Neural cell (in vitro differentiated cells): ENCODE results near the gene LTBP1. TPM values are rescaled to one million over a fixed set of nuclear protein-coding genes. Genes with fewer than 3 reads are reported as not detected.

Experiments
- H2AFZ ChIP-seq: fragments of 200-600, 300-800 bp; sonication (generic), shearing (Covaris generic); 2 replicates; pipeline ENCODE4 v1.6.0; 2014; ENCODE audit warnings: low read depth, mild to moderate bottlenecking, antibody characterized with exemption, low read length, moderate library complexity
- H3F3A ChIP-seq: fragments of 200-600 bp; shearing (Covaris generic); 2 replicates; pipeline ENCODE4 v1.6.1; 2016; ENCODE audit warnings: mild to moderate bottlenecking, moderate library complexity, mixed read lengths, antibody characterized with exemption, low read length; ENCODE audit not compliant: insufficient read depth, poor library complexity, severe bottlenecking
- H3K27ac ChIP-seq: fragments of 200-600, 300-800 bp; sonication (generic), shearing (Covaris generic); 2 replicates; pipeline ENCODE4 v1.5.1; 2014; ENCODE audit warnings: mild to moderate bottlenecking, low read length, moderate library complexity
- H3K27me3 ChIP-seq: fragments of 300-800, 200-600 bp; sonication (generic), shearing (Covaris generic); 2 replicates; pipeline ENCODE4 v1.6.0; 2014; ENCODE audit warnings: mild to moderate bottlenecking, low read depth, low read length, moderate library complexity; ENCODE audit not compliant: insufficient read depth
- H3K36me3 ChIP-seq: fragments of 300-800, 200-600 bp; sonication (generic), shearing (Covaris generic); 2 replicates; pipeline ENCODE4 v1.5.1; 2014; ENCODE audit warnings: mild to moderate bottlenecking, antibody characterized with exemption, low read length, moderate library complexity; ENCODE audit not compliant: insufficient read depth
- H3K4me2 ChIP-seq: fragments of 300-800, 200-600 bp; sonication (generic), shearing (Covaris generic); 2 replicates; pipeline ENCODE4 v1.6.0; 2014; ENCODE audit warnings: mild to moderate bottlenecking, low read length
- H3K4me3 ChIP-seq: fragments of 300-800, 200-600 bp; sonication (generic), shearing (Covaris generic); 2 replicates; pipeline ENCODE4 v1.5.1; 2014; ENCODE audit warnings: mild to moderate bottlenecking, low read length, moderate library complexity
- H3K79me2 ChIP-seq: fragments of 200-600 bp; shearing (Covaris generic); replicated peaks from 2 replicates; pipeline ENCODE4 v1.6.0; 2014; ENCODE audit warnings: mild to moderate bottlenecking, low read length, moderate library complexity; ENCODE audit not compliant: insufficient read depth
- H3K9ac ChIP-seq: fragments of 300-800, 200-600 bp; sonication (generic), shearing (Covaris generic); 2 replicates; pipeline ENCODE4 v1.6.1; 2016; ENCODE audit warnings: mild to moderate bottlenecking, low read length, mixed read lengths
- H3K9me2 ChIP-seq: fragments of 200-600 bp; shearing (Covaris generic); 2 replicates; pipeline ENCODE4 v1.6.1; 2016; ENCODE audit warnings: mild to moderate bottlenecking, low read length, mixed read lengths; ENCODE audit not compliant: insufficient read depth
- H3K9me3 ChIP-seq: fragments of 200-600, 300-800 bp; sonication (generic), shearing (Covaris generic); 2 replicates; pipeline ENCODE4 v1.6.1; 2016; ENCODE audit warnings: mild to moderate bottlenecking, mixed run types, low read length, moderate library complexity, mixed read lengths
- H4K20me1 ChIP-seq: fragments of 200-600 bp; shearing (Covaris generic); 2 replicates; pipeline ENCODE4 v1.6.1; 2016; ENCODE audit warnings: mild to moderate bottlenecking, mixed run types; ENCODE audit not compliant: insufficient read depth
- CTCF ChIP-seq: fragments of 450-650 bp; IDR thresholded peaks from 2 replicates; pipeline ENCODE4 v1.5.1; 2014; ENCODE audit warnings: antibody characterized with exemption, mild to moderate bottlenecking, moderate library complexity; ENCODE audit not compliant: poor library complexity, severe bottlenecking
- EP300 ChIP-seq: fragments of 450-650 bp; conservative IDR thresholded peaks from 2 replicates; pipeline ENCODE4 v1.6.1; 2014; ENCODE audit warnings: antibody characterized with exemption, mild to moderate bottlenecking, moderate library complexity; ENCODE audit not compliant: poor library complexity, severe bottlenecking
- EZH2 ChIP-seq: fragments of 200-600, 300-800 bp; shearing (Covaris generic), sonication (generic); IDR thresholded peaks from 2 replicates; pipeline ENCODE4 v1.6.1; 2014; ENCODE audit warnings: antibody characterized with exemption, low read length, borderline replicate concordance, mild to moderate bottlenecking; ENCODE audit not compliant: insufficient read depth, poor library complexity, severe bottlenecking
- MXI1 ChIP-seq: fragments of 450-650 bp; conservative IDR thresholded peaks from 2 replicates; pipeline ENCODE4 v1.6.1; 2014; ENCODE audit warnings: antibody characterized with exemption, mild to moderate bottlenecking; ENCODE audit not compliant: poor library complexity, severe bottlenecking
- POLR2AphosphoS5 ChIP-seq: IDR thresholded peaks from 2 replicates; pipeline ENCODE4 v1.6.1; 2012
- RAD21 ChIP-seq: fragments of 450-650 bp; conservative IDR thresholded peaks from 2 replicates; pipeline ENCODE4 v1.6.1; 2014; ENCODE audit warnings: antibody characterized with exemption, mild to moderate bottlenecking, moderate library complexity
- REST ChIP-seq: IDR thresholded peaks from 2 replicates; pipeline ENCODE4 v1.6.1; 2012; ENCODE audit warnings: borderline replicate concordance
- SMC3 ChIP-seq: fragments of 450-650 bp; conservative IDR thresholded peaks from 2 replicates; pipeline ENCODE4 v1.6.1; 2014; ENCODE audit warnings: antibody characterized with exemption, mild to moderate bottlenecking, moderate library complexity; ENCODE audit not compliant: poor library complexity
- TAF1 ChIP-seq: IDR thresholded peaks from 2 replicates; pipeline ENCODE4 v1.6.1; 2012; ENCODE audit warnings: low read depth
- polyA plus RNA-seq: library from polyadenylated mRNA; depleted of rRNA; stranded (reverse); fragments of >200 nt; gene quantifications from 2 replicates; pipeline ENCODE4 v1.2.3, GENCODE V29; 2014

LTBP1 gene
- polyA plus RNA-seq, 1 donor from 2014 or later, result 1.8 TPM

GRCh38 chr2:32926708-32927084 is 20.1 kb upstream of the LTBP1 start:
- H3K27ac ChIP-seq, result no peak overlapping the region
- no peaks in the 10 kb centered on the region for H3K9me3 ChIP-seq
- H2AFZ ChIP-seq, result peak overlapping the region; percentile 38
- H3K79me2 ChIP-seq, result no peaks in the 10 kb centered on the region
- no peaks in the 10 kb centered on the region for H3K9me2 ChIP-seq
- no peaks in the 10 kb centered on the region for H4K20me1 ChIP-seq
- H3K4me2 ChIP-seq, result no peak overlapping the region
- no peaks in the 10 kb centered on the region for H3K27me3 ChIP-seq
- TF ChIP-seq EZH2 (no peak), CTCF (no peak), RAD21 (no peak), POLR2AphosphoS5 (no peak), TAF1 (no peak), SMC3 (no peak), REST (no peak), EP300 (no peak), MXI1 (no peak)
- no peaks in the 10 kb centered on the region for H3K36me3 ChIP-seq
- H3F3A ChIP-seq, result no peaks in the 10 kb centered on the region
- no peak overlapping the region for H3K9ac ChIP-seq
- no peak overlapping the region for H3K4me3 ChIP-seq

GRCh38 chr2:32930436-32930835 is 16.3 kb upstream of the LTBP1 start:
- Histone ChIP-seq H3K36me3 (no peaks in the 10 kb centered on the region), H3K79me2 (no peaks in the 10 kb centered on the region), H3K9me3 (no peaks in the 10 kb centered on the region), H3K27me3 (no peaks in the 10 kb centered on the region), H3F3A (no peaks in the 10 kb centered on the region), H3K9me2 (no peaks in the 10 kb centered on the region), H4K20me1 (no peaks in the 10 kb centered on the region), H3K27ac (no peak overlapping the region), H3K9ac (no peak overlapping the region), H3K4me3 (no peak overlapping the region), H2AFZ (no peak overlapping the region), H3K4me2 (no peak overlapping the region)
- TF ChIP-seq SMC3 (no peak), CTCF (no peak), EP300 (no peak), TAF1 (no peak), POLR2AphosphoS5 (no peak), RAD21 (no peak), MXI1 (no peak), REST (no peak), EZH2 (no peak)
